ENCODE measurements around the gene UPK3B. TPM values are rescaled to one million over a fixed set of nuclear protein-coding genes. Genes with fewer than 3 reads are reported as not detected.
"Not testable (repeated sequence)": the region's sequence is repeated elsewhere in the genome, so short reads cannot be mapped to it uniquely, and the experiment has no call there.

The UPK3B gene
- total RNA-seq, 1 experiment from 2014 or later = 0.05 TPM

- not testable (repeated sequence) for DNase-seq (ENCODE audit: low read depth)
Observed at GRCh38 chr7:76487969-76488368, 22.4 kb upstream of the UPK3B start.

- not testable (repeated sequence) for DNase-seq (ENCODE audit: low read depth)
Observed at GRCh38 chr7:76492139-76492538, 18.2 kb upstream of the UPK3B start.

DNA sequence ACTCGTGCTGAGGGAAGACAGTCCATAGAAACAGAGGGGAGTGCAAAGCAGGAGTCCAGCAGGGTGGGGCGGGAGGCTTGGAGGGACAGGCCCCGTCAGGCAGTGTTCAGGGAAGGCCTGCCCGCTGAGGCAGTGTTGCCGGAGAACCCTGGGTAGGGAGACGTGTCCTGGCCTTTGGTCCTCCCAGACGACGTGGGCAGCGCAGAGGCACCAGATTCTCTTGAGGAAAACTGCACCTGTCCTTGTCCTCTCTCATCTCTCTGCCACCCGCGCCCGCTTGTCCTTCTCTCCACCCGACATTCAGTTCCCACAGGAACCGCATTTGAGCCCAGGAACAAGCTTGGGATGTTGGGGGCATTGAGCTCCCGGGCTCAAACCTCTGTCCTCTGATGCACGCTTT is 14.6 kb upstream of the UPK3B start:
- DNase-seq (ENCODE audit: low read depth) = not testable (repeated sequence)

DNA sequence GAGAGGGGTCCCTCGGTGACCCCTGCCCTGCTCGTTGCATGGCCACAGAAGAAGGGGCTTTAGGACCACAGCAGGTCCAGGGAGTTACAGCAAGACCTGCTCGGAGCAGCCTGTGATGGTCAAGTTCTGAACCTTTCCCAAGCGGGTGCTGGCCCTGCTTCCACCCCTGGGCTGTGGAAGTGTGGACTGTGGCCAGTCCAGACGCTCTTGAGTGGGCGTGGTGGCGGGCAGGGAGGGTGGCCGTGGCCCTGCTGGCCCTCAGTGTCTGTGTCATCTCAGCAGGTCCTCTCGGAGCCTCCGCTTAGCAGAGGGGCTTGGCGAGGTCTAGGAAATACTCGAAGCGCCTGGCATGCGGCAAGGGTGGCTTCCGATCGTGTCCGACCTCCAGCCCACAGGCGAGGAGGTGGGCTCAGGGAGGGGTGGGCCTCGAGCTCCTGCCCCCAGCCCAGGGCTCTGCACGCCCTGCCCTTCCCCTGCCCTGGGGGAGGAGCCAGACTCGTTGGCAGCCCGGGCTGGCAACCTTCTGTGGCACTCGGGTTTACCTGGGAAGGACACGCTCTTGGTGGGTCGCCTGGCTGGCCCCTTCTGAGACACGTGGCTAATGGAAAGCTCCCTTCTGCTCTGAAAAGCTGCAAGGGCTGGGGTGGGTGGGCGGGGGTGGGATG is 12.3 kb upstream of the UPK3B start:
- DNase-seq (ENCODE audit: low read depth) = not testable (repeated sequence)

DNA sequence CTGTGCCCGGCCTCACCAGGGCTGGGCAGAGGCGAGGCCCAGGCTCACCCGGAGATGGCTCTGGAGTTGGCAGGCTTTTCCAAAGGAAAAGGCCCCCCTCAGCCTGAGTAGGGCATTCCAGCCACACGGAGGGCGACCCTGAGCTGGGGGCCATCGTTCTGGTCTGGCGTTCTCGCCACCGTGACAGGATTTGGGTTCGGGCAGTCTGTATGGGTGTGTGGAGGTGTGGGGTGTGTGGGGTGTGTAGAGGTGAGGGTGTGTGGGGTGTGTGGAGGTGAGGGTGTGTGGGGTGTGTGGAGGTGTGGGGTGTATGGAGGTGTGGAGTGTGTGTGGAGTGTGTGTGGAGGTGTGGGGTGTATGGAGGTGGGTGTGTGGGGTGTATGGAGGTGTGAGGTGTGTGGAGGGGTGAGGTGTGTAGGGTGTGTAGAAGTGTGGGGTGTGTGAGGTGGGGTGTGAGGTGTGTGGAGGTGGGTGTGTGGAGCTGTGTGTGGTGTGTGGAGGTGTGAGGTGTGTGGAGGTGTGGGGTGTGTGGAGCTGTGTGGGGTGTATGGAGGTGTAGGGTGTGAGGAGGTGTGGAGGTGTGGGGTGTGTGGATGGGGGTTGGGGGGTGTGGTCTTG is 11.7 kb upstream of the UPK3B start:
- DNase-seq (ENCODE audit: low read depth) = not testable (repeated sequence)

DNA sequence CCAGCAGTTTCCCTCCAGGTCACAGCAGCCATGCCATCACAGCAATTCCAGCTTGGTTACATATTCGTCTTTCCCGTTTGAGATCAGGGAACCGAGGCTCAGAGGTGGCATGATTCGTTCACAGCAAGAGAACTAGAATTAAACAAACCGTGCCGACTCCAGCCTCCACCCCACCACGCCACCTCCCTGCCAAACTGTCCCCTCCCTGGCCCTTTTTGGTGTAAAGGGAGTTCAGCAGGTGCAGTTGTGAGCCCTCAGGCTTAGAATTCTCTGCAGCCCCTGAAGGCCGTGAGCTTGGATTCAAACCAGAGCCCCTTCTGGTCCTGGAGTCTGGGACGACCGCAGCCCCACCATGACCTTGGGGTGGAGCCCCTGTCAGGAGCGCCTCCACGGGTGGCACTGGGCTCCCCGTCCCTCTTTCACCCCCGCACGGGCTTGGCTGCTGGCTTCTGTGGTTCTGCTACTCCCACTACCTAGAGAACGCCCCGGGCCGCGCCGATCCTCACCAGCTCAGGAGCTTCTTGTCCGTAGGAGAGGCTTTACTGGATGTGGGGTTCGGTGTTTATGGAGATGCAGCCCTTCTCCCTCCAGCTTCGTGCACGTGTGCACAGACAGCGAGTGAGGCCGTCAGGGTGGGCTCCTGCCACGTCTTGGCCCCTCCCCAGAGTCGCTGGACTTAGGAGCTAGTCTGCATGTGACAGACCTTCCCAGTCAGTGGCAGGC is 11.0 kb upstream of the UPK3B start:
- DNase-seq (ENCODE audit: low read depth) = not testable (repeated sequence)

DNA sequence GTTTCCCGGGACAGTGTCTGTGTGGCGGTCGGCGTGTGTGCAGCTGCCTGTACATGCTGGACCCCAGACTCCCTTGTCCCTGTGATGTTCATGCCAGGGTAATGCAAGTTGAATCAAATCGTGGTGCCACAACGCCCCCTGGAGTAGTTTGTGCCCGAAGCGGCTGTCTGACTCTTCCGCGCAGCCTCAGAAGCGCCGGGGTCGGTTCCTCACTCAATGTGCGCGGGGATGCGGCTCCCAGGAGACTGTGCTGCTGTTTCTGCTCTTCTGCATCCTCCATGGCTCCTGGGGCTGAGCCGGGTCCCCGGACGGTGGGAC is 10.5 kb upstream of the UPK3B start:
- DNase-seq (ENCODE audit: low read depth) = not testable (repeated sequence)

GRCh38 chr7:76502224-76502623 is 8.1 kb upstream of the UPK3B start:
- not testable (repeated sequence) for DNase-seq (ENCODE audit: low read depth)

DNA sequence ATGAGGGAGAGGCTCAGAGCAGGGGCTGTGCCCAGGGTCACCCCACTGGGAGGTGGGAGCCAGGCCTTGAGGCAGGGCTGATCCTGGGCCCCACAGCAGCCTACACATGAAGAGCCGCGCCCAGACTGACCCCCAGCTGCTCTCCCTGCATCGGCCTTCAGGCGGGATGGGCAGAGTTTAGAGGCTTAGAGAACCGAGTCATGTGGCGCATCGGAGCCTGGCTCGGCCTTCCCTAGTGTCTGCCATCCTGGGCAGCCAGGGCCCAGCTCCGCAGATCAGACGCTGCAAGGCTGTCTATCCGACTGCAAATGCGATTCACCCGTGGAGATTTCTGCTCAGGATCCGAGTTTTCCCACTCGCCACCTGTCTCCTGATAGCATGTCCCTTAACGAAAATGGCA is 7.5 kb upstream of the UPK3B start:
- DNase-seq (ENCODE audit: low read depth) = not testable (repeated sequence)

DNA sequence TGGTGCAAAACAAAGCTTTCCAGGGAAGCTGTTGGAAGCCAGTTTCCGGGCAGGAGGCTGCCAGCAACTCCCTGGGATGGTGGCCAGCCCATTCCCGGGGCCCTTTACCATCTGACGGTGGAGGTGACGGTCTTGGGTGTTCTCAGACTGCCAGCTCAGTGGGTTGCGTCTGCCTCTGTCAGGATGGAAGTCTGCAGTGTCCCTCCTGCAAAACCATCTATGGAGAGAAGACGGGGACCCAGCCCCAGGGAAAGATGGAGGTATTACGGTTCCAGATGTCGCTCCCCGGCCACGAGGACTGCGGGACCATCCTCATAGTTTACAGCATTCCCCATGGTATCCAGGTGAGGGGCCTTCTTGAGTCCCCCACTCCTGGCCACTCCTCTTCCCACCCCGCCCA is 7.1 kb upstream of the UPK3B start:
- DNase-seq (ENCODE audit: low read depth) = not testable (repeated sequence)

DNA sequence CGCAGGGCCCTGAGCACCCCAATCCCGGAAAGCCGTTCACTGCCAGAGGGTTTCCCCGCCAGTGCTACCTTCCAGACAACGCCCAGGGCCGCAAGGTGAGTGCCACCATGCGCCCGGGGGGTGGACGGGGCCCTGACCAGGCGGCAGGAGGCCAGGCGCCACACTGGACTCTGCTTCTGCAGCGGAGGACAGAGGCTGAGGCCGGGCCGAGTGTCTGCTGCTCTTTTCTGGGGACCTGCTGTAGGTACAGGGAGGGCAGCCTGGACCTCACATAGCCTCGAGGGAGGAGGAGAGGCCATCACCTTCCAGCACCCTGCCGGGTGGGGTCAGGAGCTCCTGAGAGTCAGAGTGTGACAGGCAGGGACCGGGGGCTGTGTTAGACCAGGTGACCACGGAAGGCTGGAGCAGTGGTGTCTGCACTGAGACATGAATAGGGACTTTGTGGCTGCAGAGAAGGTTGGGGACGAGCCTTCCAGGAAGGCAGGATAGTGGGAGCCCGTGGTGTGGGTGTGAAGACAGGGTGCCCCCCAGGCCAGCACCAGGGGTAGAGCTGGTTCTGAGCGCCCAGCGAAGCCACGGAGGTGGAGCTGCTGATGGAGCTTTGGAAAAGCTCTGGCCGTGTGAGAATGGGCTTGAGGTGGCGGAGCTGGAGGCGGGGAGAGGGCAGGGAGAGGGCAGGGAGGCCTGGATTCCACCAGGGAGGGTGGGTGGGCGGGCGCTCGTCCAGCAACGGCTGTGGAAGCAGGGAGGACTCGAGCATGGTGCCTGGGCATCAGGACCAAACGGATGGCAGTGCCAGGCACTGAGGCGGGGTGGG is 5.8 kb upstream of the UPK3B start:
- DNase-seq (ENCODE audit: low read depth) = not testable (repeated sequence)

- DNase-seq (ENCODE audit: low read depth) = no peak
Observed at GRCh38 chr7:76505168-76506080, 4.9 kb upstream of the UPK3B start.

DNA sequence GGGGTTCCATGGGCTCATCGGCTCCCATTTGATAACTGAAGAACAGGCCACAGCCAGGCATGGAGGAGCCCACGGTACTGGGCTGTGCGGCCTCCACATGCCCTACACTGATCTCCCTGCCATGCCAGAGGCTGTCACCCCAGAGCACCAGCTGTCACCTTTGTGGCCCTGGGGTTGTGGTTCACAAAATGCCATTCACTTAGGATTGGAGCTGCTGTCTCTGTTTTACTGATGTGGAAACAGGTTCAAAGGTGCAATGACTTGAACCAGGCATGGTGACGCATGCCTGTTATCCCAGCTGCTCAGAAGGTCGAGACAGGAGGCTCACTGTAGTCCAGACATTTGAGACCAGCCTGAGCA is 4.3 kb upstream of the UPK3B start:
- no peak for DNase-seq (ENCODE audit: low read depth)

DNA sequence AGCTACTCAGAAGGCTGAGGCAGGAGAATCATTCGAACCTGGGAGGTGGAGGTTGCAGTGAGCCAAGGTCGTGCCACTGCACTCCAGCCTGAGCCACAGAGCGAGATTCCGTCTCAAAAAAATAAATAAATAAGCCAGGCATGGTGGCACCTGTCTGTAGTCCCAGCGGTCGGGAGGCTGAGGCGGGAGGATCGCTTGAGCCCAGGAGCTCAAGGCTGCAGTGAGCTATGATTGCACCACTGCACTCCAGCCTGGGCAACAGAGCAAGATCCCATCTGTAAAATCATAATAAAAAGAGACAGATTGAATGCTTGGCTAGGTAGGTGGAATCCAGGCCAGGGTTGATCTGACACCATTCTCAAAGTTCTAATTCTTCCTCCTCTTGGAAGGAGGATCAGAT is 3.7 kb upstream of the UPK3B start:
- DNase-seq (ENCODE audit: low read depth) = not testable (repeated sequence)

GRCh38 chr7:76507723-76508406 is 2.5 kb upstream of the UPK3B start:
- peak; percentile 40 for DNase-seq (ENCODE audit: low read depth)

DNA sequence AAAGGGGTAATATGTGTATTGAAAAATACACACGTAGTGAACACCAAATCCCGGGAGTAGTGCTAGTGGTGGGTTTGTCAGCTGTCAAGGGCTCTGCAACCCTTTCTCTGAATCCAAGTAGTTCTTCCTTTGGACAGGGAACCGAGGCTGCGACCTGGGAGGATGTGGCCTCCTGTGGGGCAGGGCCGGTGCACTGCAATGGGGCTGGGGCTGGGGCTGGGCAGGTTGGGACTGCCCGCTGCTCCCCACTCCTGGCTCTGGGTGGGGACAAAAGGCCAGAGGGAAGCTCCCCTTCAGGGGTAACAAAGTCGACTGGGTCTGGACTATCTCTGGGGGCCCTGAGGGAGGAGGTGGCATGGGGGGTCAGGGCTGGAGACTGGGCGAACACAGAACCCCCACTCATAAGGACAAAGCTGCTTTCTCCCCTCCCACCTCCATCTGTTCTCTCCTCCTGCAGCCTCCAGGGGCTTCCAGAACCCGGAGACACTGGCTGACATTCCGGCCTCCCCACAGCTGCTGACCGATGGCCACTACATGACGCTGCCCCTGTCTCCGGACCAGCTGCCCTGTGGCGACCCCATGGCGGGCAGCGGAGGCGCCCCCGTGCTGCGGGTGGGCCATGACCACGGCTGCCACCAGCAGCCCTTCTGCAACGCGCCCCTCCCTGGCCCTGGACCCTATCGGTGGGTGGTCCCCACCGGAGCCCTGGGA is 1.0 kb downstream of the UPK3B start:
- not testable (repeated sequence) for DNase-seq (ENCODE audit: low read depth)

DNA sequence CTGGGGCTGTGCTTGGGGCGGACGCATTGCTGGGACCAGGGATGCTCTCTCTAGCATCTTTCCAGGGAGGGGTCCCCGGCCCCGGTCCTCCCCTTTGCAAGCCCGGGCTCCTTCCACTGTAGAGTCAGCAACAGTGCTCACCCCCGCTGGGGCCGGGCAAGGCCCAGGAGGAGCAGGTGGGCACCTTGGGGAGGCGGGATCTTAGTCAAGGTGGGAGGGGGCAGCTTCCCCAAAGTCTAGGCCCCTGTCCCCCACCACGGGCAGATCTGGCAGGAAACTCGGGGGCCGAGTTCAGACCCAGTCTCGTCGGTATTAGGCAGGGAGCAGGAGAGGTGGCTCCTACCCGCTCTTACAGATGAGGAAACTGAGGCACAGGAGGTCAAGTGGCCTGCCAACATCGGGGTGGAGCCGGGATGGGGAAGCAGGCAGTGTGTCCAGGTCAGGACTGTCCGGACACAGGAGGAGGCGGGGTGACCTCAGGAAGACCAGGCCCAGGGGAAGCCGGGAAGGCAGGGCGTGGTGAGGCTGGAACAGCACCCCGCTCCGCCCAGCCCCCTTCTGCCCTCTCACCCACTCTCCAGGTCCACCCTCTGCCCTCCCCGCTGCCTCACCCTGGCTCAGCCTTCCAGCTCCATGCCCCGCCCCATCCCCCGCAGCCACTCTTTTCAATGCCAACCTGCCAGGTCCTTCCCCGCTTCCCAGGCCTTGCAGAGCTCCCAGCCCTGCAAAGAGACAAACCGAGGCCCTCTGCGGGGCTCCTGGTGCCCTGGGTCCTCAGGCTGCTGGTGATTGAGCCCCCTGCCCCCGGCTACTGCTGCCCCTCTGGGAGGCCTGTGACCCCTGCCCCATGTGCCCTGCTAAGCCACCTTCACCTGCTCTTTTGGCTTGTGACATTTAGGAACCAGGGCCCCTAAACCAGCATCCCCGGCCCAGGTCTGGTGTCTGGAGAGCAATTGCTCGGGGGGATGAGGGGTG is 1.8 kb downstream of the UPK3B start:
- DNase-seq (ENCODE audit: low read depth) = not testable (repeated sequence)

GRCh38 chr7:76512941-76513816 is 2.8 kb downstream of the UPK3B start:
- DNase-seq (ENCODE audit: low read depth) = no peak
